HG03280 (cell line): ENCODE data around the gene MAB21L4.

ENCODE experiments used
- ATAC-seq: cut with Tn5 transposase; IDR thresholded peaks from one replicate; pipeline ENCODE4 v1.9.1; 2021; ENCODE audit warnings: mild to moderate bottlenecking, moderate library complexity; ENCODE audit not compliant: unreplicated experiment

Gene MAB21L4

GRCh38 chr2:240895656-240896388 lies at the start of gene MAB21L4:
MAB21L4 (minus strand) TSS chr2:240896156; CDS start chr2:240895997, 159 bp downstream.
- no peak for ATAC-seq

- no peak for ATAC-seq
These were observed 40.1 kb upstream of the MAB21L4 start for GRCh38 chr2:240936106-240936505.

- ATAC-seq = no peak
These were observed 39.3 kb upstream of the MAB21L4 start for GRCh38 chr2:240935103-240935876.

- no peak for ATAC-seq
These were observed 38.7 kb upstream of the MAB21L4 start for GRCh38 chr2:240934701-240935102.

- no peak for ATAC-seq
These were observed 38.2 kb upstream of the MAB21L4 start for GRCh38 chr2:240933966-240934700.

GRCh38 chr2:240933048-240933965 lies 37.4 kb upstream of the MAB21L4 start:
- no peak for ATAC-seq

- no peak for ATAC-seq
These were observed 36.7 kb upstream of the MAB21L4 start for GRCh38 chr2:240932724-240933047.

GRCh38 chr2:240932001-240932723 lies 36.2 kb upstream of the MAB21L4 start:
- ATAC-seq = no peak

GRCh38 chr2:240931319-240931949 lies 35.5 kb upstream of the MAB21L4 start:
- ATAC-seq = no peak

GRCh38 chr2:240930631-240931318 lies 34.8 kb upstream of the MAB21L4 start:
- no peak for ATAC-seq

GRCh38 chr2:240930096-240930630 lies 34.2 kb upstream of the MAB21L4 start:
- ATAC-seq = no peak

GRCh38 chr2:240929364-240930095 lies 33.6 kb upstream of the MAB21L4 start:
- ATAC-seq = no peak

GRCh38 chr2:240928476-240929363 lies 32.8 kb upstream of the MAB21L4 start:
- no peak for ATAC-seq

- no peak for ATAC-seq
These were observed 31.4 kb upstream of the MAB21L4 start for GRCh38 chr2:240927390-240927781.

GRCh38 chr2:240926516-240927389 lies 30.8 kb upstream of the MAB21L4 start:
- ATAC-seq = no peak
